K562 (cell line): ENCODE data around the gene PDLIM7. TPM values are rescaled to one million over a fixed set of nuclear protein-coding genes. Genes with fewer than 3 reads are reported as not detected.

ENCODE experiments used
- ATAC-seq: fragments of 200-7000 bp; cut with Tn5 transposase; 3 replicates; pipeline ENCODE4 v1.9.1; 2020; ENCODE audit warnings: moderate library complexity
- BruUV-seq: library from RNA; stranded (reverse); fragments of 400-500 nt; replicated peaks from 2 replicates; lab custom pipeline; 2021; lab: Mats Ljungman, UMichigan
- CTCF ChIA-PET: fragments of 300-600 bp; formaldehyde crosslinking; extraction: SDS; loops from one replicate; lab custom pipeline; 2021; ENCODE audit warnings: low intra/inter-chr PET ratio; lab: Yijun Ruan, JAX
- POLR2A ChIA-PET: fragments of 300-600, 350-650 bp; sonication (Branson Sonifier 250); formaldehyde crosslinking; extraction: SDS; loops from one replicate; lab custom pipeline; 2021; ENCODE audit warnings: antibody characterized with exemption, inconsistent platforms; lab: Yijun Ruan, JAX
- DNase-seq, 4 experiments: peaks; one replicate each; pipeline versions ENCODE4 v3.0.0 to v3.0.0-alpha.2; 2011 to 2018; ENCODE audit warnings: low spot score in 3 of 4, mixed read lengths in 3 of 4; ENCODE audit errors: extremely low read depth in 1 of 4
- FAIRE-seq: peaks from 2 replicates; lab custom pipeline; 2011; peaks lifted over from hg19 to GRCh38; lab: Jason Lieb, UNC
- H2AFZ ChIP-seq: 2 replicates; pipeline ENCODE4 v1.6.0; 2011; ENCODE audit warnings: low read depth, low read length, control low read depth, inconsistent platforms
- H3K27ac ChIP-seq: fragments of 200-600 bp; 3 replicates; pipeline ENCODE4 v1.8.0; 2011; ENCODE audit warnings: low read depth, mild to moderate bottlenecking, control low read depth, inconsistent platforms, low read length, moderate library complexity, mixed read lengths; ENCODE audit errors: extremely low read depth
- H3K27me3 ChIP-seq, 2 experiments: fragments of 300-600 bp in 1 of 2; 2 replicates in 1 of 2; 3 replicates in 1 of 2; pipeline versions ENCODE4 v1.6.0 to v1.8.0; 2011; ENCODE audit warnings: inconsistent platforms in 2 of 2, low read length in 2 of 2, mild to moderate bottlenecking in 1 of 2, mixed read lengths in 1 of 2, moderate library complexity in 1 of 2; ENCODE audit not compliant: control insufficient read depth in 2 of 2, insufficient read depth in 2 of 2
- H3K36me3 ChIP-seq: fragments of 300-600 bp; 3 replicates; pipeline ENCODE4 v1.8.0; 2011; ENCODE audit warnings: mild to moderate bottlenecking, low read length, inconsistent platforms; ENCODE audit not compliant: control insufficient read depth, insufficient read depth
- H3K4me1 ChIP-seq, 2 experiments: fragments of 200-600 bp in 1 of 2; replicated peaks in 1 of 2; 2 replicates in 1 of 2; 3 replicates in 1 of 2; pipeline versions ENCODE4 v1.5.1 to v1.8.0; 2011; ENCODE audit warnings: inconsistent platforms in 2 of 2, low read length in 2 of 2, mild to moderate bottlenecking in 1 of 2, mixed read lengths in 1 of 2, moderate library complexity in 1 of 2; ENCODE audit not compliant: control insufficient read depth in 2 of 2, insufficient read depth in 2 of 2
- H3K4me2 ChIP-seq: 2 replicates; pipeline ENCODE4 v1.6.1; 2011; ENCODE audit warnings: low read length, control low read depth, inconsistent platforms, mixed read lengths; ENCODE audit not compliant: insufficient read depth
- H3K4me3 ChIP-seq: fragments of 200-600 bp; sonication (generic), shearing (Covaris generic); 2 replicates; pipeline ENCODE4 v1.5.1; 2016; ENCODE audit warnings: control low read depth, inconsistent platforms
- H3K79me2 ChIP-seq: fragments of 200-600 bp; 3 replicates; pipeline ENCODE4 v1.8.0; 2011; ENCODE audit warnings: low read length, inconsistent platforms; ENCODE audit not compliant: control insufficient read depth, insufficient read depth
- H3K9ac ChIP-seq, 2 experiments: 2 replicates each; pipeline versions ENCODE4 v1.6.0 to v1.6.1; 2011; ENCODE audit warnings: low read depth in 2 of 2, low read length in 2 of 2, control low read depth in 1 of 2, inconsistent platforms in 1 of 2, mild to moderate bottlenecking in 1 of 2, mixed read lengths in 1 of 2; ENCODE audit not compliant: insufficient read depth in 1 of 2
- H3K9me1 ChIP-seq: one replicate; pipeline ENCODE4 v1.6.0; 2011; ENCODE audit warnings: inconsistent platforms, mild to moderate bottlenecking, low read length, moderate library complexity; ENCODE audit not compliant: control insufficient read depth, insufficient read depth
- H3K9me3 ChIP-seq: replicated peaks from 2 replicates; pipeline ENCODE4 v1.5.1; 2011; ENCODE audit warnings: low read depth, low read length, inconsistent platforms; ENCODE audit not compliant: control insufficient read depth, insufficient read depth
- H4K20me1 ChIP-seq: replicated peaks from 2 replicates; pipeline ENCODE4 v1.6.1; 2011; ENCODE audit warnings: low read length, inconsistent platforms, mixed read lengths; ENCODE audit not compliant: control insufficient read depth, insufficient read depth
- ARID2 ChIP-seq: fragments of 450-650 bp; IDR thresholded peaks from 2 replicates; pipeline ENCODE4 v1.6.1; 2017; ENCODE audit warnings: antibody characterized with exemption, mild to moderate bottlenecking
- BHLHE40 ChIP-seq: IDR thresholded peaks from 2 replicates; pipeline ENCODE4 v1.6.1; 2011; ENCODE audit warnings: low read length, improper control_type of control experiment
- CREB3L1 ChIP-seq: fragments of 450-650 bp; IDR thresholded peaks from 2 replicates; pipeline ENCODE4 v1.6.1; 2014; ENCODE audit warnings: low read depth, mild to moderate bottlenecking, moderate library complexity, borderline replicate concordance
- EZH2 ChIP-seq: IDR thresholded peaks from 2 replicates; pipeline ENCODE4 v1.6.1; 2012; ENCODE audit warnings: low read depth, mild to moderate bottlenecking, inconsistent platforms, low read length, borderline replicate concordance
- GTF3C2 ChIP-seq: IDR thresholded peaks from 3 replicates; pipeline ENCODE4 v1.6.1; 2011; ENCODE audit warnings: borderline replicate concordance, mild to moderate bottlenecking, moderate library complexity; ENCODE audit not compliant: insufficient read length; ENCODE audit errors: extremely low read depth
- SLC30A9 ChIP-seq: fragments of 250-450 bp; sonication (Bioruptor Pico); IDR thresholded peaks from 2 replicates; pipeline ENCODE4 v1.8.0; 2022; ENCODE audit warnings: mild to moderate bottlenecking, moderate library complexity
- ZBTB12 ChIP-seq: fragments of 250-450 bp; sonication (Bioruptor Pico); IDR thresholded peaks from 2 replicates; pipeline ENCODE4 v1.4.0; 2020
- ZEB2 ChIP-seq: fragments of 450-650 bp; IDR thresholded peaks from 2 replicates; pipeline ENCODE4 v1.6.1; 2016
- WGBS: fragments of 100-300 bp; shearing (Covaris generic); methylation state at CpG from one replicate; pipeline ENCODE4 v1.1.6; 2016; ENCODE audit warnings: low coverage, mixed read lengths; ENCODE audit not compliant: insufficient coverage; ENCODE audit errors: missing lambda C conversion rate; 5-methylcytosine and 5-hydroxymethylcytosine counted together
- in situ Hi-C: fragments of 300-500 bp; cut with MboI; formaldehyde crosslinking; loops from 4 replicates; pipeline ENCODE4 v1.15.0; 2018; ENCODE audit warnings: inconsistent platforms, mixed read lengths
- intact Hi-C: fragments of 100-400 bp; cut with micrococcal nuclease; formaldehyde crosslinking; loops from 2 replicates; pipeline ENCODE4 v1.14.2; 2022
- polyA plus RNA-seq, 8 experiments: library from polyadenylated mRNA; depleted of rRNA in 4 of 8; stranded (reverse) in 5 of 8; unstranded in 3 of 8; fragments of >200 nt; fragmentation: Nextera tagmentation in 2 of 8; fragmentation: Illumina TruSeq in 1 of 8; extraction: Ambion mirVana in 2 of 8; extraction: Trizol in 1 of 8; gene quantifications; 2 replicates each; pipeline versions ENCODE4 v1.2.1 to v1.2.3, GENCODE V29; 2011 to 2014; ENCODE audit warnings: inconsistent platforms in 1 of 8, missing spikeins in 1 of 8
- total RNA-seq, 7 experiments: library from RNA; depleted of rRNA in 6 of 7; stranded (reverse); fragments of >200 nt in 6 of 7; fragmentation: Illumina TruSeq in 2 of 7; extraction: Trizol in 2 of 7; gene quantifications; 2 replicates each; pipeline versions ENCODE4 v1.2.1 to v1.2.3, GENCODE V29; 2011 to 2021; ENCODE audit warnings: low replicate concordance in 1 of 7
- TF ChIP-seq, protein P1 (sequence below): fragments of 450-650 bp; IDR thresholded peaks from 2 replicates; pipeline ENCODE4 v1.6.1; 2016; ENCODE audit warnings: low read depth, mild to moderate bottlenecking, moderate library complexity

PDLIM7 gene
- total and polyA plus RNA-seq, 9 of the 15 experiments (the other 6 are each of a cell fraction or from before 2014, with no cell fraction given), result 2.1 to 124 (median 32.6) TPM

DNA sequence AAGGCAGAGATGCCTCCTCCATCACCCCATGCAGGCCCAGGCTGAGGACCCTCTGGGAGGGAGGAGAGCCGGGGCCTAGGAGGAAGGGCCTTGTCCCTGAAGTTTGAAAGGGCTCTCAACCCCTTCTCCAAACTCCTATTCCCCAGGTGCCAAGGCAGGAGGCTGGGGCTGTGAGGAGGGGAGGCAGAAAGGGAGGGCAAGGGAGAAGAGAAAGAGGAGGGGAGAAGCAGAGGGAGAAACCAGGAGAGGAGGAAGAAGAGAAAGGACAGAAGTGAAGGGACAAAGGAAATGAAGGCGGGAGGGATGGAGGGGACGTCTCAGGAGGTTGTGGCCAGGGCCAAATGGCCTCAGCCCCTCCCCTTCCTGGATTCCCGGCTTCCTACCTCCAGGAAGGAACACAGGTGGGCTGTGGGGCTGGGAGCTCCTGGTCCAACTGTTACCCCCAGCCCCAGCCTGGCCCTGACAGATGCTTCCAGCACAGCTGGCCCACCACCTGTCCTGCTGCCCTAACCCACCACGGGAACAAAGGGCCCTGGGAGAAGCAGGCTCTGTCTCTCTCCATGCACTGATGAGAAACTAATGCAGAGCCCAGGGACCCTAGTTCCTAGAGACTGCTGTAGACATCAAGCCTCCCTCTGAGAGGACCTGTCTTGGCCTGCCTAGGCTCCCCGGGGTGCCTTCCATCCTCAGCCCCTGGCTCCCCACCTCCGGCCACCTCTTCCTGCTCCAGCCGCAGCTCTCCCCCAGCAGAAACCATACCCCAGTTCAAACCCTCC, 27.5 kb downstream of the PDLIM7 start (continued):
- TF ChIP-seq, protein P1, sequence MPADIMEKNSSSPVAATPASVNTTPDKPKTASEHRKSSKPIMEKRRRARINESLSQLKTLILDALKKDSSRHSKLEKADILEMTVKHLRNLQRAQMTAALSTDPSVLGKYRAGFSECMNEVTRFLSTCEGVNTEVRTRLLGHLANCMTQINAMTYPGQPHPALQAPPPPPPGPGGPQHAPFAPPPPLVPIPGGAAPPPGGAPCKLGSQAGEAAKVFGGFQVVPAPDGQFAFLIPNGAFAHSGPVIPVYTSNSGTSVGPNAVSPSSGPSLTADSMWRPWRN, result no peak
- TF ChIP-seq ARID2 (no peak), ZEB2 (no peak), CREB3L1 (no peak), EZH2 (no peak)

DNA sequence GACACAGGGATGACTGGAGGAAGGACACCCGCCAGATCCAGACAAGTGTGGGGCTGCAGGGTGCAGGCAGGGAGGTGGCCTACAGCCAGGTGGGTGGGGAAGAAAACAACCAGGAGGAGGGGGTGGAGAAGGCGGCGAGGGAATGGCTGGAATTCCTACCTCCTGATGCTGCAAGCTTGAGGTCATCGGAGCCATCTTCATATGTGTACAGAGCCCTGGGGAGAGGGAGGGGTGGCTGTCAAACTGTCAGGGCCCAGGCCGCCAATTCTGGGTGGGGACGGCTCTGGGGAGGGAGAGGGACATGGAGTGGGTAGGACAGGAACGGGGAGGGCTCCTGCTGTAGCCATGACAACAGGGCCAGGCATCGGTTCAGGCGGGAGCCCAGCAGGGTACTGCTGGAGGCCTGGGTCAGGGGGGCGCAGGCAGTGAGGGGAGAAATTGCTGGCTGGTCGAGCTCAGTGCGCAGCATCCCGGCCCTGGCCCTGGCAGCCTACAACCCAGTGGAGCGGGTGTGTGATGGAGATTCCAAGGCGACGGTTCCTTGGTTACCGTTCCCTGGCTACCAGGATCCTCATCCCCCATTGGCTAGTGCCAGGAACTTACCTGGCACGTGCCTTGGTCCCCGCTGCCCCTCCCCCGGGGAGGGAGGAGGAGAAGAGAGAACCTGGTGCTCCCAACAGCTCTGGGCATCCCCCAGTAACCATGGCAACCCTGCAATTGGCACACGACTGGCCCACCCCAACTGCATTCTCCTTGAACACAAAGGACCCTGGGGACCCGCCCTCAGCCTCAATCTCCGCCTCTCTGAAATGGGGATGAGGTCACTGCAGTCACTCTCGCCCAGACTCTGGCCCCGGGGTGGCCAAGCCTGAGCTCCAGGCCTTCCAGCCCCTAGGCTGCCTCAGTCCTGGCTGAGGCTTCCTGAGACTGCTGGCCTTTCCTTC, 28.4 kb downstream of the PDLIM7 start:
- no peak overlapping the region for H2AFZ ChIP-seq
- no peak overlapping the region for H3K27ac ChIP-seq
- ChIA-PET POLR2A (interaction anchor here (0.5 to 2.3 kb wide), 4 partner anchors 9 to 21 kb away, joined by 3 to 9 read pairs (median 4); no protein-coding TSS in a partner anchor), CTCF (no interaction called here)
- intact Hi-C loops, result no loop called here
- H3K4me2 ChIP-seq, result no peak overlapping the region
- no peaks in the 10 kb centered on the region for H3K27me3 ChIP-seq
- ATAC-seq (no peak), DNase-seq (peak in 2 of 4 experiments; percentile 43 to 45), FAIRE-seq (no peak)
- no peaks in the 10 kb centered on the region for H3K9me1 ChIP-seq
- 83% methylated on average over 20 of the region's 25 CpGs for WGBS
- no TSS peak for BruUV-seq
- peaks cover 57% of the 10 kb centered on the region; the same call in 2 of the 3 replicates for H3K36me3 ChIP-seq
- H3K9ac ChIP-seq, result peak overlapping the region in 1 of 2 experiments; percentile 22; a peak in 2 of 4 replicates
- peaks cover 4% of the 10 kb centered on the region for H3K9me3 ChIP-seq
- no peak overlapping the region for H3K4me3 ChIP-seq
- in situ Hi-C loops, result no loop called here
- peaks cover 2 to 44% of the 10 kb centered on the region in 2 experiments for H3K4me1 ChIP-seq
- peaks cover 36% of the 10 kb centered on the region for H3K79me2 ChIP-seq
- H4K20me1 ChIP-seq, result no peaks in the 10 kb centered on the region; the same call in 1 of the 2 replicates
- TF ChIP-seq ZBTB12 (no peak), SLC30A9 (CRISPR knock-in tag) (no peak), BHLHE40 (peak; percentile 30; the same call in 1 of the 2 replicates), ARID2 (no peak), GTF3C2 (no peak)
